ENCODE data around the gene ALDH3A2. TPM values are rescaled to one million over a fixed set of nuclear protein-coding genes. Genes with fewer than 3 reads are reported as not detected.
A peak's percentile ranks its signal among the peaks of the same experiment; 100 is the strongest.

The ALDH3A2 gene
- total and polyA plus RNA-seq, 2 donors (not counting 1 experiment from before 2014, with no cell fraction given), result 7.5 to 35.1 TPM

- ChIA-PET CTCF (interaction anchor here (0.6 to 6.0 kb wide), 5 partner anchors 8 to 129 kb away, joined by 3 to 26 read pairs (median 4); no protein-coding TSS in a partner anchor), POLR2A (no interaction called here)
- Histone ChIP-seq H2AFZ (ENCODE audit: insufficient read depth, low read depth, low read length, poor library complexity, severe bottlenecking) (no peak overlapping the region), H3K27ac (ENCODE audit: low read length in 2 of 2) (no peak overlapping the region), H3K36me3 (replicated peaks in 1 of 2; ENCODE audit: control extremely low read depth in 1 of 2, control insufficient read depth in 1 of 2, extremely low read depth in 1 of 2, insufficient read depth in 2 of 2, low read length in 1 of 2) (no peaks in the 10 kb centered on the region), H3K4me1 (ENCODE audit: control insufficient read depth in 2 of 2, insufficient read depth in 2 of 2, low read length in 2 of 2) (peaks cover 14 to 19% of the 10 kb centered on the region in 2 donors), H4K20me1 (ENCODE audit: control insufficient read depth, insufficient read depth, low read length, poor library complexity, severe bottlenecking) (no peaks in the 10 kb centered on the region), H3K9me3 (ENCODE audit: control extremely low read depth in 1 of 3, control insufficient read depth in 2 of 3, insufficient read depth in 1 of 3, low read length in 2 of 3) (no peaks in the 10 kb centered on the region), H3K27me3 (replicated peaks in 1 of 4; ENCODE audit: control extremely low read depth in 1 of 4, control insufficient read depth in 3 of 4, insufficient read depth in 4 of 4, low read length in 3 of 4) (no peaks in the 10 kb centered on the region), H3K79me2 (ENCODE audit: control insufficient read depth, insufficient read depth, low read length) (no peaks in the 10 kb centered on the region), H3K4me3 (ENCODE audit: control extremely low read depth in 1 of 5, extremely low read depth in 1 of 5, insufficient read depth in 1 of 5, low read depth in 2 of 5, low read length in 4 of 5) (no peak overlapping the region), H3K9ac (ENCODE audit: low read length) (no peak overlapping the region), H3K4me2 (replicated peaks; ENCODE audit: low read depth, low read length, poor library complexity, severe bottlenecking) (no peak overlapping the region)
- ATAC-seq (ENCODE audit: low read depth) (no peak), DNase-seq (peak; percentile 62)
- 12% methylated on average over 3 of the region's 4 CpGs for WGBS (ENCODE audit: insufficient coverage)
- peak; percentile 66 for TF ChIP-seq CTCF (IDR thresholded peaks at IDR 0.05)
- TF ChIP-seq EZH2 (IDR thresholded peaks at IDR 0.05; ENCODE audit: borderline replicate concordance, insufficient read depth, low read depth, low read length, poor library complexity, severe bottlenecking), result no peak
- H3K9me3 Mint-ChIP-seq (ENCODE audit: insufficient read depth), result no peaks in the 10 kb centered on the region
- peaks cover 4% of the 10 kb centered on the region for H3K27me3 Mint-ChIP-seq
- H3K4me1 Mint-ChIP-seq, result peaks cover 30% of the 10 kb centered on the region
- no peak overlapping the region for H3K27ac Mint-ChIP-seq
- H3K4me3 Mint-ChIP-seq, result no peak overlapping the region
- intact Hi-C loops (cut with micrococcal nuclease), result loop anchor here (1.0 to 5.0 kb wide), 2 partner anchors 131 to 512 kb away; no protein-coding TSS in a partner anchor
Observed at GRCh38 chr17:19645734-19646201, 2.8 kb upstream of the ALDH3A2 start.
